Neutrophil (primary cell): Measurements from ENCODE around the gene FBP1.

ENCODE experiments used
- H3K27ac ChIP-seq: fragments of 200-600 bp; sonication (generic); 2 replicates; pipeline ENCODE4 v1.5.1; 2016; ENCODE audit warnings: mild to moderate bottlenecking, moderate library complexity
- H3K27me3 ChIP-seq: fragments of 200-600 bp; sonication (generic); 2 replicates; pipeline ENCODE4 v1.6.0; 2016; ENCODE audit warnings: mild to moderate bottlenecking
- H3K36me3 ChIP-seq: fragments of 200-600 bp; sonication (generic); 2 replicates; pipeline ENCODE4 v1.5.1; 2017
- H3K4me1 ChIP-seq, 2 experiments: fragments of 200-600 bp in 1 of 2; sonication (generic) in 1 of 2; 1 replicate in 1 of 2; 2 replicates in 1 of 2; pipeline versions ENCODE4 v1.5.1 to v1.6.1; 2013 to 2016; ENCODE audit warnings: low read depth in 1 of 2, low read length in 1 of 2, mild to moderate bottlenecking in 1 of 2, moderate library complexity in 1 of 2; ENCODE audit not compliant: control insufficient read depth in 1 of 2, insufficient read depth in 1 of 2
- H3K4me3 ChIP-seq, 2 experiments: fragments of 200-600 bp in 1 of 2; sonication (generic) in 1 of 2; 1 replicate in 1 of 2; 2 replicates in 1 of 2; pipeline ENCODE4 v1.5.1; 2013 to 2016; ENCODE audit warnings: low read depth in 1 of 2, low read length in 1 of 2, mild to moderate bottlenecking in 1 of 2, moderate library complexity in 1 of 2
- H3K9me3 ChIP-seq: fragments of 200-600 bp; sonication (generic); 2 replicates; pipeline ENCODE4 v1.5.1; 2016
- TF ChIP-seq, protein P1 (sequence below): fragments of 200-600 bp; sonication (generic); IDR thresholded peaks from 2 replicates; pipeline ENCODE4 v1.5.1; 2016; ENCODE audit warnings: antibody characterized with exemption

Gene FBP1

DNA sequence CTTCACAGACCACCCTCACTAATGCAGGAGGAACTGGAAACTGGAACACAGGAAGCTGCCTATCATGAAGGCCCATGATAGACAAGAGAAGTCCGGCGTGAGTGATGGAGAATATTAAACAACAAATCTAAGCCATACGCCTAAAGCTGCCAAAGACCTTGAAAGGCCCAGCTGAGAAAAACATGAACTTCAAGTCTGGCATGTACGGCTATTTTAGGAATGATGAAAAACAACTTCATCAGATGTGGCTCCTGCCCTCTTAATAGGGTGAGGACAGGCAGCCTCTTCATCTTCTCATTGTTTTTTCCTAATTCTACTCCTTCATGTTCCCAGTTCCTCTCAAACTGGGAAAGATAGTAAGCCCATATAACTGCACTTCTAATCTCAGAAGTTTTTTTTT lies 20.3 kb downstream of the FBP1 start:
- no peak overlapping the region for H3K4me3 ChIP-seq
- peaks cover 4% of the 10 kb centered on the region for H3K36me3 ChIP-seq
- H3K9me3 ChIP-seq: no peaks in the 10 kb centered on the region
- TF ChIP-seq, protein P1, sequence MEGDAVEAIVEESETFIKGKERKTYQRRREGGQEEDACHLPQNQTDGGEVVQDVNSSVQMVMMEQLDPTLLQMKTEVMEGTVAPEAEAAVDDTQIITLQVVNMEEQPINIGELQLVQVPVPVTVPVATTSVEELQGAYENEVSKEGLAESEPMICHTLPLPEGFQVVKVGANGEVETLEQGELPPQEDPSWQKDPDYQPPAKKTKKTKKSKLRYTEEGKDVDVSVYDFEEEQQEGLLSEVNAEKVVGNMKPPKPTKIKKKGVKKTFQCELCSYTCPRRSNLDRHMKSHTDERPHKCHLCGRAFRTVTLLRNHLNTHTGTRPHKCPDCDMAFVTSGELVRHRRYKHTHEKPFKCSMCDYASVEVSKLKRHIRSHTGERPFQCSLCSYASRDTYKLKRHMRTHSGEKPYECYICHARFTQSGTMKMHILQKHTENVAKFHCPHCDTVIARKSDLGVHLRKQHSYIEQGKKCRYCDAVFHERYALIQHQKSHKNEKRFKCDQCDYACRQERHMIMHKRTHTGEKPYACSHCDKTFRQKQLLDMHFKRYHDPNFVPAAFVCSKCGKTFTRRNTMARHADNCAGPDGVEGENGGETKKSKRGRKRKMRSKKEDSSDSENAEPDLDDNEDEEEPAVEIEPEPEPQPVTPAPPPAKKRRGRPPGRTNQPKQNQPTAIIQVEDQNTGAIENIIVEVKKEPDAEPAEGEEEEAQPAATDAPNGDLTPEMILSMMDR: no peak
- no peaks in the 10 kb centered on the region for H3K4me1 ChIP-seq
- H3K27me3 ChIP-seq: no peaks in the 10 kb centered on the region
- H3K27ac ChIP-seq: no peak overlapping the region

DNA sequence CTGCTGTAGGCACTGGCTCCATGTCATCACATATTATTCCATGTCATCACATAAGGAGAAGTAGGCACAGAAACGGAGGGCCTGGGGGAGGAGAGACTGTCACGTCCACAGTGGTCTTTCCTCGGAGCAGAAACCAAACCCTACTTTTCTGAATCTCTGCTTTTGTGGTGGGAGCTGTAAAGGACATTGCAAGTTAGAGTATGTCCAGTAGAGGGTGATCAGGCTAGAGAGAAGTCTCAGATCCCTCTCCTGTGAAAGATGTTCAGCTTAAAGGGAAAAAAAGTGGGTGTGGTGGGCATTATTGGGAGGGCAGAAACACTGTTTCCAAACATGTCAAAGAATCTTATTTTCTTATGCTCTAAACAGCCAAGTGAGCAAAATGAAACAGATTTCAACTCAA lies 26.3 kb downstream of the FBP1 start:
- H3K27ac ChIP-seq: no peak overlapping the region
- H3K4me1 ChIP-seq: no peaks in the 10 kb centered on the region
- no peak overlapping the region for H3K4me3 ChIP-seq
- no peaks in the 10 kb centered on the region for H3K36me3 ChIP-seq
- no peaks in the 10 kb centered on the region for H3K9me3 ChIP-seq
- TF ChIP-seq, protein P1: no peak
- H3K27me3 ChIP-seq: no peaks in the 10 kb centered on the region

DNA sequence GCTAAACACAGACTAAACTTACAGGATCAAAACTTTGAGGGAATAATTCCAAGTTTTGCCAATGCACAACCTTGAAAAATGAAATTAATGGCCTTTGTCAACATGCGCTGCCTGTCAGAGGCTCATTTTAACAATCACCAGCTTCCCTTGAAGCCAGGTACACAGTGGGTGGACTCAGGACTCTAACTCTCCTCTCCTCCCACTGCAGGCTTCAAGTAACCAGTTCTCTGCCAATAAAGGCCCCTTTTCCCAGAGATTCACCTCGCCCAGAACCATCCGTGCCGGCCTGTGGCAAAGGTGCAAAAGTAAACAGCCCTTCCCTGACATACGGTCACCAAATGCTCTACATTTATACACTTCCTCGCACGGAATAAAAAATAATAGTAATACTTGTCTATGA lies 27.2 kb downstream of the FBP1 start:
- H3K9me3 ChIP-seq: no peaks in the 10 kb centered on the region
- no peak overlapping the region for H3K27ac ChIP-seq
- TF ChIP-seq, protein P1: no peak
- H3K36me3 ChIP-seq: no peaks in the 10 kb centered on the region
- H3K4me3 ChIP-seq: no peak overlapping the region
- H3K27me3 ChIP-seq: no peaks in the 10 kb centered on the region
- H3K4me1 ChIP-seq: no peaks in the 10 kb centered on the region

DNA sequence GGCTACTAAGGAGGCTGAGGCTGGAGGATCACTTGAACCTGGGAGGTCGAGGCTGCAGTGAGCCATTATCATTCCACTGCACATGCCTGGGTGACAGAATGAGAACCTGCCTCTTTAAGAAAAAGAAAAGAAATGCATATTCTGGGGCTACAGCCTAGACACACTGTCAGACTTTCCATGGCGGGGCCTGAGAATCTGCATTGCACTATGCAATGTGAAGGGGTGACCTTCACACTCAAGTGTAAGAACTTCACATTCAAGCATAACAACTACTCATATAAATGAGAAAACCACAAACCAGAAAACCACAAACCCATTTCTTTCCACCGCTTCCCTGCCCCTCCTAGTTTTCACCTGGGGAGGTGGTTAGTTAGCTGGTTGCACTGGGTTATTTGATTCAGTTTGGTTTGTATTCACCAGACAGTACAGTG lies 27.7 kb downstream of the FBP1 start:
- H3K4me3 ChIP-seq: no peak overlapping the region

DNA sequence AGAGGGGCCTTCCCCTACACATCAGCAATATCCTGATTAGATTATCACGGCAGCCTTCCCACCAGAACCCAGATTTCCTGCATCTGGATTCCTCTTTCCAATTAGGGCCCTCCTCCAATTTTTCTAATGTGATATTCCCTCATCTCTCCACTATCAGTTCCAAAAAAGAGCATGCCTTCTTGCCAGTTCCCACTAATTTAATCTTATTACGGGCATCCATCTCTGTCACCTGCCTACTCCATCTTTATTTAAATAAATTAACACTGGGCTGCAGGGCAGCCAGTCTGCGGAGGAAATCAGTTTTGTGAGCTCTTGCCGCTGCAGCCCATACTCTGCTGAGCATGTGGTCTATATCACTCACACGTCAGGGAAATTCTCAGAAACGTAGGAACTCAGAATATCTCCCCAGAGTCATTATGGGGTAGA lies 29.1 kb downstream of the FBP1 start:
- Histone ChIP-seq H3K27me3 (no peaks in the 10 kb centered on the region), H3K4me1 (no peaks in the 10 kb centered on the region), H3K36me3 (no peaks in the 10 kb centered on the region), H3K27ac (no peak overlapping the region), H3K4me3 (no peak overlapping the region), H3K9me3 (no peaks in the 10 kb centered on the region)
- TF ChIP-seq, protein P1: no peak

More for the DNA sequence above, 27.7 kb downstream of the FBP1 start:
- Histone ChIP-seq H3K9me3 (no peaks in the 10 kb centered on the region), H3K27me3 (no peaks in the 10 kb centered on the region), H3K36me3 (no peaks in the 10 kb centered on the region), H3K27ac (no peak overlapping the region), H3K4me1 (no peaks in the 10 kb centered on the region)
- TF ChIP-seq, protein P1: no peak

DNA sequence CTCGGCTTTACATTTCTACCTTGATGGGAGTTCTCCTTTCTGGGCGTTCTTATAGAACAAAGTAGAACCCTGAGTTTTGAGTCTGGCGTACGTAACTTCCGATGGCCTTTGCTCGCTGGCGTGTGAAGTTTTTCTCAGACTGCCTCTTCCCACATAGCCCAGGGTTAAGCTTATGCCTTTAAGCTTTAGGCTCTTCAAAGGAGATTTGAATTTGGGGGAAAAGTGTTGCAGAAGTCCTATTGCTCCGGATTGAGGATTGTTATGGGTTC lies 32.0 kb downstream of the FBP1 start:
- H3K36me3 ChIP-seq: no peaks in the 10 kb centered on the region
- H3K9me3 ChIP-seq: no peaks in the 10 kb centered on the region
- TF ChIP-seq, protein P1: no peak
- no peak overlapping the region for H3K4me3 ChIP-seq
- no peaks in the 10 kb centered on the region for H3K27me3 ChIP-seq
- peaks cover 4 to 5% of the 10 kb centered on the region in 2 experiments for H3K4me1 ChIP-seq
- H3K27ac ChIP-seq: no peak overlapping the region
